GM12892 (cell line): ENCODE results near the gene SYTL4.

ENCODE experiments used
- POLR2A ChIP-seq: IDR thresholded peaks from 2 replicates; pipeline ENCODE4 v1.6.1; 2011; ENCODE audit warnings: low read depth, low read length, control low read depth
- POLR2AphosphoS5 ChIP-seq: IDR thresholded peaks from 2 replicates; pipeline ENCODE4 v1.6.1; 2011; ENCODE audit warnings: low read depth, low read length, control low read depth
- TAF1 ChIP-seq: IDR thresholded peaks from 2 replicates; pipeline ENCODE4 v1.6.1; 2011; ENCODE audit warnings: low read depth, mild to moderate bottlenecking, control low read depth, low read length, borderline replicate concordance

- TF ChIP-seq POLR2AphosphoS5: no peak
- no peak for TF ChIP-seq POLR2A
- no peak for TF ChIP-seq TAF1
Measured at GRCh38 chrX:100681599-100681998, 50.3 kb downstream of the SYTL4 start.
